K562 treated with DMSO at 1 percent for 48 hours (cell line): Measurements from ENCODE around the gene PARD3. TPM values are rescaled to one million over a fixed set of nuclear protein-coding genes. Genes with fewer than 3 reads are reported as not detected.

Experiments used
- total RNA-seq: library from RNA; unstranded; fragments of 300-600 nt; gene quantifications from 2 replicates; pipeline ENCODE4 v1.2.3, GENCODE V29; 2022; ENCODE audit warnings: low replicate concordance; ENCODE audit errors: extremely low read depth

Gene PARD3
- total RNA-seq: not detected in 2 replicates

DNA sequence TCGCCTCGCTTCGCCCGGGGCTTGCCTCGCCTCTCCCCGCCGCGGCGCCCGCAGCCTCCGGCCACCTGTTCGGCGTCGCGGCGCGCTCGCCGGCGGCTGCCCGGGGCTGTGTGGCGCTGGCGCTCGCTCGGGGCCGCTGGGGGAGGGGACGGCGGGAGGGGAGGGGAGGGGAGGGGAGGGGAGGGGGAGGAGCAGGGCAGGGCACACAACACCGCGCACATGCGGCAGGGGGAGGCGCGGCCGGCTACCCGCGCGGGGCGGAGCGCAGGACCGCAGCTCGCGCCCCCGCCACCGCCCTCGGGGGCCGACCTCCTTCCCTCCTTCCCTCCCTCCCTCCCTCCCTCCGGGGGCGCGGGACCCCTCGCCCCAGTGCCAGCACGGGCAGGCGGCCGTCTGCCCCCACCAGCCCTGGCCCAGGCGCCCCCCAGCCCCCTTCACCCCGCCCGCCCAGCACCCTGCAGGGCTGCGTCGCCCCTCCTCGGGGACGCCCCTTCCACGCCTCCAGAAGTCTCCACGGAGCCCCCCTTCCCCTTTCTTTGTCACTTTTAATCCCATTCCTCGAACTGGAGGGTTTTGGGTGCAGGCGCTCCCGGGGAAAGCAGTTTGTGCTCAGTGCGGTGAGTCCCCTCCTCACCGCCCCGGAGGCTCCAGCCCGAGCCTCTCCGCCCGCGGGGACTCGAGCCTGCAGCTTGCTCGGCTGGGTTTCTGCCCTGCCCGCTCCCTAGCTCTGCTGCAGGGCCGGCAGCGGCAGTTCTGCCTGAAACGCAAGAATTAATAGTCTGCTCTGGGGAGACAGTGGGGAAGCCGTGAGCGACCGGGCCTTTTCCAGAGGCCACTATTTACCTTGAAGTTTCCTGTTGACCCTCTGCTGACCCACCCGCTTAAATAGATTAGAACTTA, at the start of gene PARD3:
PARD3 (minus strand) TSS at position 112 of the 900 bp plus-strand sequence. CDS start 301 bp downstream, outside the sequence.

